Measurements from ENCODE around the gene VWA8. TPM values are rescaled to one million over a fixed set of nuclear protein-coding genes. Genes with fewer than 3 reads are reported as not detected.

VWA8 gene
- total RNA-seq, 4 donors from 2014 or later = 27.1 to 39.7 (median 30.4) TPM

DNA sequence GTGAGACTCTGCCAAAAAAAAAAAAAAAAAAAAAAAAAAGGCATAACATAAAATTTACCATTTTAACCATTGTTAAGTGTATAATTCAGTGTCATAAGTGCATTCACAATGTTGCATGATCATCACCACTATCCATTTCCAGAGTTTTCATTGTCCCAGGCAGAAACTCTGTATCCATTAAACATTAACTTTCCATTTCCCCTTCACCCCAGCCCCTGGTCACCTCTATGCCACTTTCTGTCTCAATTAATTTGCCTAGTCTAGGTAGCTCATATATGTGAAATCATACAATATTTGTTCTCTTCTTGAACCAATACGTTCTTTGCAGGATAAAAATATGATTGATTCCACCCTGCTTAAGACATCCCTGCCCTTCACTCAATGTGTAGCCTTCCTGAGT is 31.0 kb upstream of the VWA8 start:
- Histone ChIP-seq H3K4me3 (replicated peaks in 1 of 3) (no peak overlapping the region), H3K4me1 (peaks cover 0 to 5% of the 10 kb centered on the region in 2 donors), H3K36me3 (no peaks in the 10 kb centered on the region), H3K9me3 (no peaks in the 10 kb centered on the region), H3K27me3 (no peaks in the 10 kb centered on the region), H3K27ac (no peak overlapping the region)
- DNase-seq = no peak
- WGBS, 2 donors = 77 to 90% methylated on average over 1 of the region's 1 CpG
- TF ChIP-seq, protein P1, sequence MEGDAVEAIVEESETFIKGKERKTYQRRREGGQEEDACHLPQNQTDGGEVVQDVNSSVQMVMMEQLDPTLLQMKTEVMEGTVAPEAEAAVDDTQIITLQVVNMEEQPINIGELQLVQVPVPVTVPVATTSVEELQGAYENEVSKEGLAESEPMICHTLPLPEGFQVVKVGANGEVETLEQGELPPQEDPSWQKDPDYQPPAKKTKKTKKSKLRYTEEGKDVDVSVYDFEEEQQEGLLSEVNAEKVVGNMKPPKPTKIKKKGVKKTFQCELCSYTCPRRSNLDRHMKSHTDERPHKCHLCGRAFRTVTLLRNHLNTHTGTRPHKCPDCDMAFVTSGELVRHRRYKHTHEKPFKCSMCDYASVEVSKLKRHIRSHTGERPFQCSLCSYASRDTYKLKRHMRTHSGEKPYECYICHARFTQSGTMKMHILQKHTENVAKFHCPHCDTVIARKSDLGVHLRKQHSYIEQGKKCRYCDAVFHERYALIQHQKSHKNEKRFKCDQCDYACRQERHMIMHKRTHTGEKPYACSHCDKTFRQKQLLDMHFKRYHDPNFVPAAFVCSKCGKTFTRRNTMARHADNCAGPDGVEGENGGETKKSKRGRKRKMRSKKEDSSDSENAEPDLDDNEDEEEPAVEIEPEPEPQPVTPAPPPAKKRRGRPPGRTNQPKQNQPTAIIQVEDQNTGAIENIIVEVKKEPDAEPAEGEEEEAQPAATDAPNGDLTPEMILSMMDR (IDR thresholded peaks at IDR 0.05) = no peak
- TF ChIP-seq POLR2A (IDR thresholded peaks at IDR 0.05) = no peak
- intact Hi-C loops (cut with DNase I) = no loop called here

DNA sequence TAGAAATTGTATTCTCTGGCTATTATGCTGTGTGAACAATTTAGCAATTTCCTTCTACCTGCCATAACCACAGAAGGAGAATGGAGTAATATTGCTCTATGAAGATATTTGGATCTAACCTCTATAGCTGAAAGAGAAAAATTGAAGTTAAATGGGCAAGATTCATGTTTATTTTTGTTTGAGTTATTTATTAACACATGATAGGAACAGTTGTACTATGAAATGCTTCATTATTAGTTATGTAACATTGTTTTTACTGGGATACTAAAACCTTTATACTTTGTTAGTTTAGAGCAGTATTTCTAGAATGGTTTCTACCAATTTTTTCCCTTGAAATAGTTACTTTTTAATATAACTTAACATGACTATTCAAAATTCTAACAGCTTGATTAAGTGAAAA is 27.3 kb upstream of the VWA8 start:
- H3K9me3 ChIP-seq = no peaks in the 10 kb centered on the region
- H3K27ac ChIP-seq = no peak overlapping the region
- no peak for DNase-seq
- TF ChIP-seq, protein P1 (IDR thresholded peaks at IDR 0.05) = no peak
- no peak for TF ChIP-seq POLR2A (IDR thresholded peaks at IDR 0.05)
- H3K4me3 ChIP-seq (replicated peaks in 1 of 3) = no peak overlapping the region
- intact Hi-C loops (cut with DNase I) = no loop called here
- H3K36me3 ChIP-seq = no peaks in the 10 kb centered on the region
- no peaks in the 10 kb centered on the region for H3K27me3 ChIP-seq
- H3K4me1 ChIP-seq = no peaks in the 10 kb centered on the region

DNA sequence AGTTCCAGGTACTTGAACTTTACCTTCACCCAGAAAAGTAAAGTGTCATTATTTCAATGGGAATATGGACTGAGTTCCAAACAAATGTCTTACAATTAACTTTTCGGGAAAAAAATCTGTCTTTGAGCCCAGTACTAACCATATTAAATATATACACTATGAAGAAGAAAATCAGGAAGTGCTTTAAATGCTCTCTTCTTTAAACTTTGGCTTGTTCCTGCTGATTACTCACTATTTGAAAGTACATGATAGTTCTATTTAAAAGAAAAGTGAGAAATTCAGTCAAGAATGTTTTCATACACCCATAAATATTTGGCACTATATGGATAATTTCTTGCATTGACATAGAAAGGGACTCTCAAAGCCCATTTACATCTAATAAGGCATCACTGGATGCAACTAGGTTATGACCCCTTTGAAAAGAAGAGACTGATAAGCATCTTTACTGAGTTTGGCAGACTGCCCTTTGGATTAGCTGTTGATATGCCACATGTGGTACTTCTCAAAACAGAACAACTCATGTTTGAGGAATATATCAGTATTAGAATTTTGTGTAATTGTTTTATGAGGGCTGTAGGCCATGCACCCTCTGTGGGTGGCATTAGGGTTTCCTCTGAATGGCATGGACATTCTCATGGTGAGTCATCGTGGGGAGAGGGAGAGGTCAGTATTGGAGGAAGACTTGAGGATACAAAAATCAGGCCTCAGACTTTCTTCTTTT is 25.0 kb upstream of the VWA8 start:
- H3K36me3 ChIP-seq = no peaks in the 10 kb centered on the region
- intact Hi-C loops (cut with DNase I) = no loop called here
- DNase-seq = no peak
- TF ChIP-seq, protein P1 (IDR thresholded peaks at IDR 0.05) = no peak
- TF ChIP-seq POLR2A (IDR thresholded peaks at IDR 0.05) = no peak
- H3K4me1 ChIP-seq = no peaks in the 10 kb centered on the region
- 93 to 94% methylated on average over 2 of the region's 2 CpGs for WGBS, 2 donors
- no peaks in the 10 kb centered on the region for H3K27me3 ChIP-seq
- no peak overlapping the region for H3K27ac ChIP-seq
- H3K9me3 ChIP-seq = no peaks in the 10 kb centered on the region
- no peak overlapping the region for H3K4me3 ChIP-seq (replicated peaks in 1 of 3)

DNA sequence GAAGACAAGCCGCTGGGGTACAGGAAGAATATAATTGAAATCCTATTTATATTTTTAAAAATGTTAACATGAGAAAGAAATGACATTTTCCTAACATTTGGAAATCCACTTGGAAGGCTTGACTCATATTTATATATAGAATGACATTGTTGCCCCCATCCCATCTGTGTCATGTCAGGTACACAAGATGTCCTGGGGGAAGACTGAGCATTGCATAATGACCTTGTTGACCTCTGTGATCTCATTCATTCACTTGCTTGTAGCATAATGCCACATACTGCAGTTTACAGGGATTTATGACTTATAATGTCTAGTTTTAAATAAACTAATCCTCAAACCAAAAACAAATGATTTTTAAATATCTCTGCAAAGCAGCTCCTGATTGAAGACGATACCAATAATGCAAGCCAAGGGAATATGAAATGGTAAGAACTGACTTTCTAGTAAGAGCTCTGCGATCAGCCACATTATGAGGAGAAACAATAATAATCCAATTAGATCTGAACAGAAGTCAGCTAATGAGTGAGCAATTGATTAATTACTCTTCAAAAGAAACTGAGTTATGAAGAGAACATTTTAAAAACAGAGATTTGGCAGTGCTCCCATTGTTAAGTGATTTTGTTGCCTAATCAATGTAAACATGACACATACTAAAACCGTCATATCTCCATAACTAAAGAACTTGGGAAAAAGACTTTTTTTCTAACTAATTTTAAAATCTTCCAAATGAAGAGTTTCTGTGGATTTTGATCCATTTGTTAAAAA is 21.2 kb upstream of the VWA8 start:
- no peaks in the 10 kb centered on the region for H3K4me1 ChIP-seq
- intact Hi-C loops (cut with DNase I) = no loop called here
- H3K27ac ChIP-seq = no peak overlapping the region
- H3K36me3 ChIP-seq = no peaks in the 10 kb centered on the region
- no peak for TF ChIP-seq POLR2A (IDR thresholded peaks at IDR 0.05)
- TF ChIP-seq, protein P1 (IDR thresholded peaks at IDR 0.05) = no peak
- no peak for DNase-seq
- WGBS, 2 donors = 85 to 90% methylated on average over 4 of the region's 4 CpGs
- H3K27me3 ChIP-seq = no peaks in the 10 kb centered on the region
- H3K4me3 ChIP-seq (replicated peaks in 1 of 3) = no peak overlapping the region
- no peaks in the 10 kb centered on the region for H3K9me3 ChIP-seq

DNA sequence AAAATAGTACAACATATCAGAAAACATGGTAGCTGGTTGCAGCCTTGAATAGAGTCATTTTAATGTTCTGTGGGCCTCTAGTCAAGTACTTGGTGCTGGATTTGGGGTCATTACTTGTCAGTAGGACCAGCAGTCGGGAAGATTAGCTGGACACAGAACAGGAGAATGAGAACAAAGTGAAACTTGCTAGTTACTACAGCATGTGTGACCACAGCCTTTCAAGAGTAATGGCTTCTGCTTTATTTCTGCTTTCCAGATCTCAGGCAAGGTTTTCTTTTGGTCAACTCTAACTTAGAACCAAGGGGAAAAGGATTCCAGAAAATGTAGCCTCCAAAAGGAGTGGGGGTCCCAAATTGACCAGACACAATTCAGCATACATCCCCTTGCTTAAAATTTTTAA is 17.1 kb upstream of the VWA8 start:
- DNase-seq = no peak
- Histone ChIP-seq H3K27me3 (no peaks in the 10 kb centered on the region), H3K9me3 (no peaks in the 10 kb centered on the region), H3K4me3 (replicated peaks in 1 of 3) (no peak overlapping the region), H3K27ac (no peak overlapping the region), H3K4me1 (no peaks in the 10 kb centered on the region), H3K36me3 (no peaks in the 10 kb centered on the region)
- TF ChIP-seq POLR2A (IDR thresholded peaks at IDR 0.05) = no peak
- TF ChIP-seq, protein P1 (IDR thresholded peaks at IDR 0.05) = no peak
- intact Hi-C loops (cut with DNase I) = no loop called here
- 75 to 78% methylated on average over 1 of the region's 1 CpG for WGBS, 2 donors

Measured in thyroid gland (tissue), 4 donors.